Stomach (tissue), 4 donors: ENCODE data around the gene WBP2NL.

ENCODE experiments used
- POLR2A ChIP-seq, 4 donors: fragments of 450-650 bp; IDR thresholded peaks; one replicate each; pipeline ENCODE4 v1.6.1; 2016; ENCODE audit warnings: antibody characterized with exemption in 4 of 4, control low read depth in 2 of 4, mild to moderate bottlenecking in 1 of 4, moderate library complexity in 1 of 4
- POLR2AphosphoS5 ChIP-seq, 3 donors: sonication (generic); formaldehyde crosslinking; IDR thresholded peaks; one replicate each; pipeline ENCODE4 v1.6.1; 2016; ENCODE audit warnings: antibody characterized with exemption in 3 of 3
- TF ChIP-seq, protein P1 (sequence below), 7 experiments: fragments of 450-650 bp in 4 of 7; fragments of 200-600 bp in 3 of 7; sonication (generic) in 3 of 7; IDR thresholded peaks; one replicate each; pipeline ENCODE4 v1.5.1; 2016 to 2019; ENCODE audit warnings: antibody characterized with exemption in 7 of 7, control low read depth in 2 of 7, mild to moderate bottlenecking in 1 of 7

DNA sequence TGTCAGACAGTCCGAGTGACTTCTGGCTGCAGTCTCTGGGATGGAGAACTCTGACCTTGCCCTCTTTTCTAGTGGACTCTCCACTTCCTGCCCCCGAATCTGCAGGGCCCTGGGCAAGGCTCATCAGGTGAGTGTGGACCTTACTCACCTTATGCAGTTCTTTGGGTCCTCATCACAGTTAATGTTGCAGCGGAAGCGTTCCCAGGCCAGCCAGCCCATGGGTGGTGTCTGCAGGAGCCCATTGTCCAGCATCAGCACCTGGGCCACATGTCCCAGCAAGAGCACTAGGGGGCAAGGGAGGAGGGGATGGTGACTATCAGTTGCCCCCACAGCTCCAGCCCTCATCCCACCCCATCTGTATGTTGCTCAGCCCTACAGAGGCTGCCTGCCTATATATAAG is 69.7 kb downstream of the WBP2NL start:
- no peak for TF ChIP-seq POLR2AphosphoS5 (IDR thresholded peaks at IDR 0.05)
- TF ChIP-seq, protein P1, sequence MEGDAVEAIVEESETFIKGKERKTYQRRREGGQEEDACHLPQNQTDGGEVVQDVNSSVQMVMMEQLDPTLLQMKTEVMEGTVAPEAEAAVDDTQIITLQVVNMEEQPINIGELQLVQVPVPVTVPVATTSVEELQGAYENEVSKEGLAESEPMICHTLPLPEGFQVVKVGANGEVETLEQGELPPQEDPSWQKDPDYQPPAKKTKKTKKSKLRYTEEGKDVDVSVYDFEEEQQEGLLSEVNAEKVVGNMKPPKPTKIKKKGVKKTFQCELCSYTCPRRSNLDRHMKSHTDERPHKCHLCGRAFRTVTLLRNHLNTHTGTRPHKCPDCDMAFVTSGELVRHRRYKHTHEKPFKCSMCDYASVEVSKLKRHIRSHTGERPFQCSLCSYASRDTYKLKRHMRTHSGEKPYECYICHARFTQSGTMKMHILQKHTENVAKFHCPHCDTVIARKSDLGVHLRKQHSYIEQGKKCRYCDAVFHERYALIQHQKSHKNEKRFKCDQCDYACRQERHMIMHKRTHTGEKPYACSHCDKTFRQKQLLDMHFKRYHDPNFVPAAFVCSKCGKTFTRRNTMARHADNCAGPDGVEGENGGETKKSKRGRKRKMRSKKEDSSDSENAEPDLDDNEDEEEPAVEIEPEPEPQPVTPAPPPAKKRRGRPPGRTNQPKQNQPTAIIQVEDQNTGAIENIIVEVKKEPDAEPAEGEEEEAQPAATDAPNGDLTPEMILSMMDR (IDR thresholded peaks at IDR 0.05) = no peak
- no peak for TF ChIP-seq POLR2A (IDR thresholded peaks at IDR 0.05)
